NCI-H1417 treated with DMSO at 0.1 percent for 48 hours (cell line): ENCODE results near the gene ALDH2.
"Not testable (repeated sequence)": the region's sequence is repeated elsewhere in the genome, so short reads cannot be mapped to it uniquely, and the experiment has no call there.

Experiments used
- DNase-seq: peaks from one replicate; lab custom pipeline; 2025; lab: John Stamatoyannopoulos, UW

ALDH2 gene

GRCh38 chr12:111759271-111759670 is 7.5 kb upstream of the ALDH2 start:
- no peak for DNase-seq

GRCh38 chr12:111759991-111760390 is 6.7 kb upstream of the ALDH2 start:
- DNase-seq = no peak

DNA sequence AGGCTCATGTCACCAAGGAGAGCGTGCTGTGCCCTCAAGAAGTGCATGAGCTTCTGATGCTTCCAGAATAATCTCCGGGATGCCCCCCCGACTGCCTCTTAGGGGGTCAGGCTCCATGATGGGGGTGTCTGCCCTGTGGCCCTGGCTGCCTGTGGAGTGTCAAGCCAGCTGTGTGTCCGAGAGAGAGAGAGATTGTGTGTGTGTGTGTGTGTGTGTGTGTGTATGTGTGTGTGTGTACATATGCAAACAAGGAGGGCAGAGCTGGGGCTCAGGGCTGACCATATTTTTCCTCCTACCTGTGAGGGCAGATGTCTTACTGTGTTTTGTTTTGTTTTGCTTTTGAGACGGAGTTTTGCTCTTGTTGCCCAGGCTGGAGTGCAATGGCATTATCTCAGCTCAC is 5.6 kb upstream of the ALDH2 start:
- DNase-seq = no peak

- no peak for DNase-seq
Observed at GRCh38 chr12:111761706-111762105, 5.0 kb upstream of the ALDH2 start.

- not testable (repeated sequence) for DNase-seq
Observed at GRCh38 chr12:111763552-111763951, 3.2 kb upstream of the ALDH2 start.

GRCh38 chr12:111764120-111764821 is 2.5 kb upstream of the ALDH2 start:
- DNase-seq = no peak

- no peak for DNase-seq
Observed at GRCh38 chr12:111767362-111768158, 827 bp downstream of the ALDH2 start.

DNA sequence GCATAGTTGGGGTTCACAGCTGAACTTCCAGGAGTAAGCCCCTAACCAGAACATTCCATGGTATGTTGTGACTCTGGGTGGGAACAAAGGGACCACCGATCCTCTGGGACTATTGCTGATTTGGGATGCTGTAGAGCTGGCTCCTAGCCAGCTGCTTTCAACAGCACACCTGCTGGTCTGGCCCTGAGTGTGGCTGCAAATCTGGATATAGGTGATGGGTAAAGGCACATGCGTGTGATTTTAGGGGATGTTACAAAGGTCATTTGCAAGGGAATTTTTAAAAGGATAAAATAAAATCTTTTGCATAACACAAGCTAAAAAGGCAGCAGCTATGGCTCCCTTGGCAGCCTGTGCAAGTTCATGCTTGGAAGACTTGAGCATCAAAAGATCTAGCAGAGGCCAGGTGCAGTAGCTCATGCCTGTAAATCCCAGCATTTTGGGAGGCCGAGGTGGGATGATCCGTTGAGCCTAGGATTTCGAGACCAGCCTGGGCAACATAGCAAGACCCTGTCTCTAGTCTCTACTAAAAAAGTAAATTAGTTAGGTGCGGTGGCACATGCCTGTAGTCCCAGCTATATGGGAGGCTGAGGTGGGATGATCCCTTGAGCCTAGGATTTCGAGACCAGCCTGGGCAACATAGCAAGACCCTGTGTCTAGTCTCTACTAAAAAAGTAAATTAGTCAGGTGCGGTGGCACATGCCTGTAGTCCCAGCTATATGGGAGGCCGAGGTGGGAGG is 1.6 kb downstream of the ALDH2 start:
- no peak for DNase-seq

DNA sequence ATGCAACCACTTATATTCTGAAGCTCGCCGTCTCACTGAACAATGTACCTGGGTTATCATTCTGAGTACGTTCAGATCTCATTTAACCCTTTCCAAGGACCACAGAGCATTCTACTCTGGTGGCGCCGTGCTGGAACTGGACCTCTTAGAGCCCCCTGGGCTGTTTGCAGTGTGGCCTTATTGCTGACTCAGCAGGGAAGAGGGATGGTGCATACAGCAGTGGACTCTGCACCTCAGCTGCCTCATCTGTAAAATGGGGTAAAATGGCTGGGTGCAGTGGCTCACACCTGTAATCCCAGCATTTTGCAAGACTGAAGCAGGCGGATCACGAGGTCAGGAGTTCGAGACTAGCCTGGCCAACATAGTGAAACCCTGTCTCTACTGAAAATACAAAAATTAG is 2.9 kb downstream of the ALDH2 start:
- DNase-seq = no peak

DNA sequence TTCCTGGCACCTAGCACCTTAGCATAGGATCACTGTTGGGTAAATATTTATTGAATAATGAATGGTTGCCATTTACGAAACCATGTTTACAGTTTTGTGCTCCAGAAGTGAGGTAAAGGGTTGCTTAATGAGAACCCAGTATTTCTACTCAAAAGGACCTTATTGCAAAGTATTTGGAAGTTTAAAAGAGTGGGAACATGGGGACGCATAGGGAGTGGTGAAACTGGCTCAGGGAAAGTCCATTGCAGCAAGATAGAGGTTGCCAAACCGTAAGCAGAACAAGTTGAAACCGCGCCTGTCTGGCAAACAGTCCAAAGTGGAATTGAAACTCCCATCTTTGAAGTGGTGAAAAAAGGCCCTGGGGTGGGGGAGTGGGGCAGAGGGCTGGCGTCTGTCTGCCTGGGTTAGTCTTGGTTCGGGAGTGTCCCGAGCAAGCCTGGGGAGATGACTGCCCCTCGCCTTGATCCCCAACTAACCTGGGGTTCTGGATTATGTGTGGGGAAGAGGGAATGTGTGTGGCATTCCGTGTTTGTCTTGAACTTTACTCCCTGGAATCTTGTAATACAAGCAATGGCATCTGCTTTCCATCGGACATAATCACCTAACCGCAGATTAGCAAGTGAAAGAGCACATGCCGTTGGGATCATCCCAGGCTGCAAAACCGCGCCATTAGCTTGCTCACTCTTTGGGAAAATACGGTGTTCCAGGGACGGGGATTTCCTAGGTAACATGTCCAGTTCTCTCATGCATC is 7.2 kb downstream of the ALDH2 start:
- DNase-seq = no peak

- no peak for DNase-seq
Observed at GRCh38 chr12:111775205-111776193, 8.8 kb downstream of the ALDH2 start.

GRCh38 chr12:111776836-111777344 is 10.2 kb downstream of the ALDH2 start:
- no peak for DNase-seq

DNA sequence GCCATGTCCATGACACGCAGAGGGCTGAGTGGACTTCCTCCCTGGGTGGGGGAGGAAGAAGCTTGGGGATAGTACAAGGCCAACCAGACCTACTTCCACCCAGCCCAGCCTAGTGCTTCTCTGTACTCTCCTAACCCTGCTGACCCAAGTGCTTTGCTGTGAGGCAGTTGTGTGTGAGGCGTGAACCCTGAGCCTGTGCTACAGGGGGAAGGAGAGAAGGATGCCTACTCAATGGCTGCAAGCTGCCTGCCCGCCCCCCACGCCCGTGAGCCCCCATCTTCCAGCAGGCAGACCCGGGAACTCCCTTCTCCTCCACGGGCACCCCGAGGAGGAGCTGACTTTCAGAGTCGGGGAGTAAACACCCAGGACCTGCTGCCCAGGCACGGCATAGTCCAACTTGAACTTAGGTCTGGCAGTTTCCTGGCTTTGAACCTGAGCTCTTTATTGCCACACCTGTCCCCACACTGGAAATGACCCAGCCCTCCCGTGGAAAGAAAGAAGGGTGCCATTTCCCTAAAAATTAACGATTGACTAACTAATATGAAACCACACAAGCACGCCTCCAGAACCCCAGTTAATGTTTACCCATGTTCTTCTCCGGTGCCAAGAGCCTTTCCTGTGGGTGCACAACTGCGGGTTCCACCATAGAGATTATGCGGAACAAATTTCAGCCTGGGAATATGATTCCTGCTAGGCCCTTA is 10.8 kb downstream of the ALDH2 start:
- no peak for DNase-seq

GRCh38 chr12:111780166-111780565 is 13.4 kb downstream of the ALDH2 start:
- DNase-seq = no peak

DNA sequence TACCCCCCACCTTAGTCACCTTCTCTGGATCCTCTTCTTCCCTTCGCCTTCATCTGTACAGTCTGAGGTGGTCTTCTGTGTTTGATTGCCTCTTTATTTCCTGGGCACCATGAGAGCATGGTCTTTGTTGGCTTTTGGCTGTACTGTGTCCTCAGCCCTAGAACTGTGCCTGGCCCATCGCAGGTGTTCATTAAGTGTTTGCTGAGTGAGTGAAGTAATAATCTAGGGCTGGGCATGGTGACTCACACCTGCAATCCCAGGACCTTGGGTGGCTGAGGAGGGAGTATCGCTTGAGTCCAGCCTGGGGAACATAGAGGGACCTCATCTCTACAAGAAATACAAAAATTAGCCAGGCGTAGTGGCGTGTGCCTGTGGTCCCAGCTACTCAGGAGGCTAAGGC is 13.9 kb downstream of the ALDH2 start:
- no peak for DNase-seq

- no peak for DNase-seq
Observed at GRCh38 chr12:111781085-111781658, 14.4 kb downstream of the ALDH2 start.

DNA sequence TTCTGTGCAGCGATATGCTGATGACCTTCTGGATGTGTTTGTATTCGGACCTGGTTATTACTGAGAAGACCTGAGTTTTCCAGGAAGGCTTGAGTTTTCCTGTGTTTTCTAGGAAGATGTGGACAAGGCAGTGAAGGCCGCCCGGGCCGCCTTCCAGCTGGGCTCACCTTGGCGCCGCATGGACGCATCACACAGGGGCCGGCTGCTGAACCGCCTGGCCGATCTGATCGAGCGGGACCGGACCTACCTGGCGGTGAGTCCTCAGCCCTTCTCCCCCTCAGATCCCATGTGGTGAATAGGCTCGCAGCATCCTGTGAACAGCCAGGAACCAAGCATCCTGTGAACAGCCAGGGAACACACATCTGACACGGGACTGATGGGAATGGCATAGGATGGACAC is 16.3 kb downstream of the ALDH2 start:
- DNase-seq = no peak

DNA sequence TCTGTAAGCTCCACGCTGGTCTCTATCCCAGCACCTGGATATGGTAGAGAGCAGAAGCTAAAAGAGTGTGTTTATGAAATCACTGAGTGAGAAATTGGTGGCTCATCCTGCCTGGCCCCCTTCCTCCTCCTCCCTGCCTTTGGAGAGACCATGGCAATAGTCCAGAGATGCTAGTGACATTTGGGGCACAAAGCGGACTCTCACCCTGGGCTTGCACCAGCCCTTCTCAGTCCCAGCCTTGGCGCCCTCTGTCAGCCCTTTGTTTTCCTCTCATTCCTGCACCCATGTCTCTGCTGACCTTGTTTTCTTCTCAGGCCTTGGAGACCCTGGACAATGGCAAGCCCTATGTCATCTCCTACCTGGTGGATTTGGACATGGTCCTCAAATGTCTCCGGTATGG is 18.2 kb downstream of the ALDH2 start:
- DNase-seq = no peak

DNA sequence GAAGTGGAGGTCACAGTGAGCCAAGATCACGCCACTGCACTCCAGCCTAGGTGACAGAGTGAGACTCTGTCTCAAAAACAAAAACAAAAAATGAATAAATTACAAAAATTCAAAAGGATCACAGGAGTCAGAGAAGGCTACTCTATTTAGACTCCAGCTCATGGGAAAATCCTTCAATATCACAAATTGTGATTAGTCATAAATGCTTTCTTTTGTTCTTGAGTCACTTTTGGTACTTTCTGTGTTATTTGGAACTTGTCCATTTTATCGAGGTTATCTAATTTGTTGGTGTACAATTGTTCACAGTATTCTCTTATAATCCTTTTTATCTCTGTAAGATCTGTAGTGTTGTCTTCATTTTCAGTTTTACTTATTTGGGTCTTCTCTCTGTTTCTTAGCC is 18.9 kb downstream of the ALDH2 start:
- no peak for DNase-seq

- no peak for DNase-seq
Observed at GRCh38 chr12:111788178-111788654, 21.5 kb downstream of the ALDH2 start.
